ENCODE results near the gene SELENON.

GRCh38 chr1:25819491-25820246 lies 19.7 kb downstream of the SELENON start, which contains the start of gene MTFR1L:
- TF ChIP-seq CTCF (IDR thresholded peaks at IDR 0.05), result no peak
- TF ChIP-seq RAD21 (conservative IDR thresholded peaks at IDR 0.05 in 1 of 2, IDR thresholded peaks at IDR 0.05 in 1 of 2), result no peak
- no peak for TF ChIP-seq MAFK (IDR thresholded peaks at IDR 0.05; ENCODE audit: partially characterized antibody)
- no peak for TF ChIP-seq RFX5 (IDR thresholded peaks at IDR 0.05)
